Activated CD8-positive, alpha-beta memory T cell treated with anti-CD3 and anti-CD28 coated beads, Interleukin-2, amount 50 U/mL, for 48 hours (primary cell): ENCODE measurements around the gene CDC42EP4.

ENCODE experiments used
- DNase-seq: peaks from one replicate; pipeline ENCODE4 v3.0.0-alpha.2; 2020

CDC42EP4 gene

DNA sequence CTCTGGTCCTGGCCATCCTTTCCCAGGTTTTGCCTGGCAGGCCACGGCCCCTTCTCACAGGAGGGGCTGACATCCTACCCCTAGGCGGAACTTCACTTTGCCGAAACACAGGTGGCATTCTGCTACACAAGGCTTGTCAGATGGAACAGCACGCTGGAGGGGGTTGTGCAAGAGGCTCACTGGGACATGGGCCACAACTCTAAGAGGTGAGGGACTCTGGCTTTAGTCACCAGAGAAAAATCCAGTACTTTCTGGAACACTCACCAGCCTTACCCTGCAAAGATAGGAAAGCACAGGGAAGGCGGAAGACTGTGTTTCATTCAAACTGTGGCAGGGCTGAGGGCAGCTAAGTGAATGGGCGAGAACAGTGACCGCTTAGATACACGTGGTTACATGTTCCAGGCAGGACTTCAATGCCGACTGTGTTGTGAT lies 18.3 kb downstream of the CDC42EP4 start:
- no peak for DNase-seq

- no peak for DNase-seq
Measured at GRCh38 chr17:73293031-73293430, 18.8 kb downstream of the CDC42EP4 start.

DNA sequence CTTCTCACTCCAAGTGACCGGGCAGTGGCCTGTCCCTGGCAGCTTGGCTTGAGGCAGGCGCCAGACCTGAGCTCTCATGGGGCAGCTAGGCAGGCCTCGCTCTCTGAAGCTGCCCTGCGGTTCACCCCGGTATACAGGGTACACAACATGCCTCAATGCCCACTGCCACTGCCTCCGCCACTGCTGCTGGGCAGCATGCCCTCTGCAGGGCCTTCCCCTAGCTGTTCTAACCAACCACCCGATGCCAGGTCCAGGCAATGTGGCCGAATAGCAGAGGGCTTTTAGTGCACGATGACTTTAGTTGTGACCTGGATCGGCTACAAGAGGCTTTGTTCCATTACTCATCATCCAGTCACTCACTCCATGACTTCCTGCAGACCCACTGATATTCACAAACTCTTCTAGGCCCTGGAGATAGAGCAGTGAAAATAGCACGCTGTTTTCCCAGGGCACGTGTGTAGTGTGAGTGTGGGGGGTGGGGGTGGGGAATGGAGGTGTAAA lies 19.7 kb downstream of the CDC42EP4 start:
- DNase-seq: no peak

GRCh38 chr17:73291260-73291801 lies 20.5 kb downstream of the CDC42EP4 start:
- no peak for DNase-seq

- DNase-seq: no peak
Measured at GRCh38 chr17:73290399-73291259, 21.2 kb downstream of the CDC42EP4 start.

GRCh38 chr17:73289549-73290254 lies 22.1 kb downstream of the CDC42EP4 start:
- no peak for DNase-seq

DNA sequence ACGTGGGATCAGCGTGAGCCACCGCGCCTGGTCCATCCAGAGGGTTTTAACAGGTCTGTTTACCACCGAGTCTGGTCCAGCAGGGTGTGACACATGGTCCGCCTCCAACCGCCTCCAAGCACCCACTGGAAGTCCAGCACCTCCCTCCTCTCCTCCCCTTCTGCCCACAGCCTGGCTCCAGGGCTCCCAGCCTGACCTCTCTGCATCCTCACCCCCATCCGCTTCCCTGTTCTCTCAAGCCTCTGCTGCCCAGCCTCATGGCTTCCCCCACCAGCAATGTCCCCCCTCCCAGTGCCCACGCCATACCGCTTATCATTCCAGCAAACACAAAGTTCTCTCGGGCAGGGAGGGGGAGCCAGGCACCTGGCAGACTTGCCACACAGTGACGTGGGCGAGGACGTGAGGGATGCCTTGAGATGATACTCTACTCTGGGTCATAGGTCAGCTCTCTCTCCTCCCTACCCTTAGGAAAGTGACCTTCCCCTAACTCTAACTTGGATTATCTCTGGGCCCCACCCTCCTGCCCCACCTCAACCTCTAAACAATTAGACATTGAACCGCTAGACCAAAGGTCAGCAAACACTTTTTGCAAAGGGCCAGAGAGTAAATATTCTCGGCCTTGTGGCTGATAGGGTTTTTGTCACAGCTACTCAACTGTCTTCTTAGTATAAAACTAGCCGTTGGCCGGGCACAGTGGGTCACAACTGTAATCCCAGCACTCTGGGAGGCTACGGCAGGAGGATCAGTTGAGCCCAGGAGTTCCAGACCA lies 23.1 kb downstream of the CDC42EP4 start:
- no peak for DNase-seq

GRCh38 chr17:73286863-73287296 lies 24.9 kb downstream of the CDC42EP4 start:
- no peak for DNase-seq

- no peak for DNase-seq
Measured at GRCh38 chr17:73285916-73286862, 25.6 kb downstream of the CDC42EP4 start.

GRCh38 chr17:73285603-73285908 lies 26.2 kb downstream of the CDC42EP4 start:
- no peak for DNase-seq

DNA sequence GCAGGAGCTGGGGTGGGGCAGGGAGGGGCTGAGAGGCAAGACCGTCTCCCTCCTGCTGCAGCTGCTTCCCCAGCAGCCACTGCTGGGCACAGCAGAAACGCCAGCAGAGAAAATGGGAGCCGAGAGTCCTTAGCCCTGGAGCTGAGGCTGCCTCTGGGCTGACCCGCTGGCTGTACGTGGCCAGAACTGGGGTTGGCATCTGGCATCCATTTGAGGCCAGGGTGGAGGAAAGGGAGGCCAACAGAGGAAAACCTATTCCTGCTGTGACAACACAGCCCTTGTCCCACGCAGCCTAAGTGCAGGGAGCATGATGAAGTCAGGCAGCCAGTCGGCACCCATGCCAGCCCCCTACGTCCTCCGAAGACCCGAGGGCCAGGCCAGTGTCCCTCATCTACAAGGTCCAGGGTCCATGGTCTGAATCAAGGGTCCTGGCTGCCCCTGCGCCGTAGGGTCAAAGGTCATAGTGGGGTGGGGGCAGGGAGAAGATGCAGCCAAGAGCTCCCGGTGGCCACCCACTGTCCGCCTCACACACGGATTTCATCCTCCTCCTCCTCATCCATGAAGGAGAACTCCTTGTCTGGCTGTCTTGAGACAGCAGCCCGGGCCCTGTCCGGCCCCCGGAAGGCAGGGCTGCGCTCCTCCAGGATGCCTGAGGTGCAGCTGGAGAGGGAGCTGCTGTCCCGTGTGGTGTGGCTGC lies 26.7 kb downstream of the CDC42EP4 start:
- DNase-seq: no peak

DNA sequence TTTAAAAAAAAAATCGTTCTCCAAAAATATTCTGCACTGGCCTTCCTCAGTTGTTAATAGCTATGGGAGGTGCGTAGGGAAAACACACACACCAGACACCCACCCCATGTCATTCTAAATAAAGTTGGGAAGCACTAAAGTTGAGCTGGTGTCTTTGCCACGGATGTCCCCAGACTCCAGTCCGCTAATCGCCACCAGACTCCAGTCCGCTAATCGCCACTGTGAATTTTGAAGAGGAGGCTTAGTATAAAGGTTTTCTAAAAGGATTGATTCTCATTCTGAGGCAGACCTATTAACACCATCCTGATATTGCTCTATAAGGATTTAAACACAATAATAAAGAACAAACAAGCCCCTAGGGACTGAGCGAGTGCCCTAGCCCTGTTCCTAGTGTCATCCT lies 27.4 kb downstream of the CDC42EP4 start:
- no peak for DNase-seq

DNA sequence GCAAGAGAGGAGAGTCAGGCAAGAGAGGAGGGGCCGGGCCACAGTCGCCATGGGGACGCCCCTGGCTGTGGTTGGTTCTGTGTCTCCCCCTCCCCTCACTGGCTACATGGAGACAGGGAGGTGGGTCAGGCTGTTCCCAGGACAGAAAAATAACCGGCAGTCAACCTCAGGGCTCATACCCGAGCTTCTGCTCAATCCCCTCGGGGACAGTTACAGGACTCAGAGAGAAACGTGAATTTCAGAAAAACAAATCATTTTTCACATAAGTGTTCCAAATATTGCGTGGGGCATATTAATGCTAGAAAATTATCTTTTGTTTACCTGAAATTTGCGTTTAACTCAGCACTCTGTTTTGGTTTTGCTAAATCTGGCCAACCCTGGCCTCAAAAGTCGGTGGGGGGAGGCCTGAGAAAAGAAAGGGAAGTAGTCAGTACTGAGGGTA lies 27.9 kb downstream of the CDC42EP4 start:
- DNase-seq: no peak

DNA sequence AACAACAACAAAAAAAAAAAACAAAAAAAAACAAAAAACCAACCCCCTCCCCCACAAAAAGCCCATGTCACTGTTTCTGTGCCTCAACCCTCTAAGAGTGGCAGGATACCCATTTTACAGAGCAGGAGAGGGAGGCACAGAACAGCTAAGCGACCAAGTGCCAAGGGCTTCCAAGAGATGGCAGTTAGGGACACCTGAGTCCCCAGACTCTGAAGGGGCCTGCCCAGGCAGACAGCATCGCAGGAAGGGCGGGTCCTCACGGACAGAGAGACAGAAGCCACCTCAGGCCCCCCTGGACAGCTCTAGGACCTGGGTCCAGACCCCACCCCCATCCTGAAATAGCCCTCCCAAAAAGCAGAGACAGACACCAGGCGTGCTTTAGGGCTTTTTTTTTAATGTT lies 28.6 kb downstream of the CDC42EP4 start:
- no peak for DNase-seq

- no peak for DNase-seq
Measured at GRCh38 chr17:73282629-73283028, 29.2 kb downstream of the CDC42EP4 start.

DNA sequence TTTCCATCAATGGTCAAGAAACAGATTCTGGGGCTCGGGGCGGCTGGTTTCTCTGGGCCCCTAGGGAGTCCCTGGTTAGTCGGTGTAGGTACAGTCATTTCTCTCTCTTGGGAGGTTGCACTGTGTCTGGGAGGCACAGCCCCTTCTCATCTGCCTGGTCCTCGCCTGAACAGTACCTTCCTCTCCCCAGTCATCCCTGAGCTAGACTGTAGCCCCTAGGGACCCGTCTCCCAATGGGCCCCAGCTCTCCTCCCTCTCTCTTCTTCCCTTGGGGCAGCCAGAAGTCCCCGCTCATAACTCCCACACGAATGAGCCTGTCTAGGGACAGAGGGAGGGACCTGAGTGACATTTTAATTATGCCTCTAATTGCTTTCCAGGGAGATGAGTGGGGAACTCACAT lies 29.9 kb downstream of the CDC42EP4 start:
- no peak for DNase-seq

GRCh38 chr17:73280191-73280590 lies 31.6 kb downstream of the CDC42EP4 start:
- no peak for DNase-seq

DNA sequence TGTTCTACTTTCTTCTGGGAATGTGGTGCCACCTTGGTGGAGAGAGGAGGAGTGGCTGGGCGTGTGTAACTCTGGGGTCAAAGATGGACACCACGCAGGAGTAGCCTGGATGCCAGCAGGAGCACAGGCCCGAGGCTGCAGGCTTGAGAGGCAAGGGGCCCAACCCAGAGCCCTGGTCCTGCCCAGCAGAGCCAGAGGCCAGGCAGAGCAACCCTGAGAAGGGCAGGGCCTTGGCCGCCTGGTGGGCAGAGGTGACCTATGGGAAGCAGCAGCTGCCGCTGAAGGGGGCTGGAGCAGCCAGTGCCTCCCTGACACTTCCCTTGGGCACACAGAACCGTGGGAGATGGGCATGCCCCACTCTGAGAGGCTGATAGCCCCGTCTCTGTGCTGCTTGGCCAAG lies 32.1 kb downstream of the CDC42EP4 start:
- no peak for DNase-seq

- DNase-seq: no peak
Measured at GRCh38 chr17:73278465-73279453, 33.0 kb downstream of the CDC42EP4 start.

DNA sequence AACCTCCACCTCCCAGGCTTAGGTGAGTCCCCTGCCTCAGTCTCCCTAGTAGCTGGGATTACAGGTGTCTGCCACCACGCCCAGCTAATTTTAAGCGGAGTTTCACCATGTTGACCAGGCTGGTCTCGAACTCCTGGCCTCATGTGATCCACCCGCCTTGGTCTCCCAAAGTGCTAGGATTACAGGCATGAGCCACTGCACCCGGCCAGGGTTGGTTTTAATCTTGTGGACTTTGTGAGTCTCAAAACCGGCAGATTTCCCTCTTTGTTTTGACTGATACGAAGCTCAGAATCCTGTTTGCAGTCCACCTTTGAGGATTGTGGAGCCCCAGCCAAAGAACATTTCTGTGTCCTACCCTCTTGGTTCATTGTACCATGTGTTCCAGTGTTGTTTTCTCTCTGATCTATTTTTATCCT lies 33.7 kb downstream of the CDC42EP4 start:
- DNase-seq: no peak
